ENCODE measurements around the gene VAV2.
"Not testable (repeated sequence)": the region's sequence is repeated elsewhere in the genome, so short reads cannot be mapped to it uniquely, and the experiment has no call there.

The VAV2 gene

GRCh38 chr9:133778336-133779013, 213.6 kb downstream of the VAV2 start:
- DNase-seq: no peak

DNA sequence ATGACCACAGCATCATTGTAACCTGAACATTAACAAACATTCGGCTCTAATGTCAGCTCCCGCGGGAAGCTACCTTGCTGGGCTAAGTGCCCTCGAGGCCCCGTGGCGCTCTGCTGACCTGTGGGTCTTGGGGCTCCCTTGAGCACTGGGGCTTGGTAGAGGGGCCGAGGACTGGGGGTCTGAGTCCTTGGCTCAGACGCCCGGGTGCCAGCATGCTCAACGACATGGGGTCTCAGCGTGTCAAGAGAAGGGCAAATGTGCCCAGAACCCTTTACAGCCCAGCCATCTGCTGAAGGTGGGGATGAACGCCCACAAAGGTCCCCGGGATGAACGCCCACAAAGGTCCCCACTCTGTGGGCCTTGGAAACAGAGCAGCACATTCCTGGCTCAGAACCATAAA, 214.3 kb downstream of the VAV2 start:
- DNase-seq: no peak

DNA sequence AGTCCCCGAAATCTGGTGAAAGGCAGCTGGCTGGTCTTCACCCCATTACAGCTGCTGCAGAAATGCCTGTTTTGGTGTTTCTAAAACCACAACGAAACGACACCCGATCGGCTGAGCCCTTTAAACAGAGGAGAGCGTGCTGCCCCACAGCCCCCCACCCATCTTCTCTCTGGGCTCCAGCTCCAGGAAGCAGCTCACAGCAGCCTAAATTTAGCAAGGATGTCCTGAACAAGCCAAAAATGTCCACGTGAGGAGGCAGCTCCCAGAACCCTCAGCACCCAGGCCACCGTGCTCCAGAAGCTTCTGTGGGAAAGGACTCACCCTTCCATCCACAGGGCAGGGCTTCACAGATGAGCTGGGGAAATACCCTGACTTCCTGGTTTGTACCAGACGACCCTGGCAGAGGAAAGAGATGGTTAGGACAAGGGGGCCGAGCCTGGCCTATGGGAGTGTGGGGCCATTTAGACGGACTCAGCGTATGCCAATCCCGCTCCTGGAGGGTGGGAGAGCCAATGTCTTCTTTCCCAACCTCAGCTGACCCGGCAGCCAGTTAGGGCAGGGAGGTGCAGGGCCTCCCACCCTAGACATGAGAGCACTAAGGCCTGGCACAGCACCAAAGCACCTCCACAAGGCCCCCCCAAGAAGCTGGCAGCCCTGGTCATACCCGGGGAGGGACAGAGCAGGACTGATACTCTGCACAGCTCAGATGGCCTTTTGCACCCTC, 214.9 kb downstream of the VAV2 start:
- DNase-seq: no peak

GRCh38 chr9:133775951-133776905, 215.9 kb downstream of the VAV2 start:
- DNase-seq: no peak

- DNase-seq: no peak
These were observed 216.8 kb downstream of the VAV2 start for GRCh38 chr9:133775291-133775690.

GRCh38 chr9:133774799-133775198, 217.3 kb downstream of the VAV2 start:
- DNase-seq: no peak

DNA sequence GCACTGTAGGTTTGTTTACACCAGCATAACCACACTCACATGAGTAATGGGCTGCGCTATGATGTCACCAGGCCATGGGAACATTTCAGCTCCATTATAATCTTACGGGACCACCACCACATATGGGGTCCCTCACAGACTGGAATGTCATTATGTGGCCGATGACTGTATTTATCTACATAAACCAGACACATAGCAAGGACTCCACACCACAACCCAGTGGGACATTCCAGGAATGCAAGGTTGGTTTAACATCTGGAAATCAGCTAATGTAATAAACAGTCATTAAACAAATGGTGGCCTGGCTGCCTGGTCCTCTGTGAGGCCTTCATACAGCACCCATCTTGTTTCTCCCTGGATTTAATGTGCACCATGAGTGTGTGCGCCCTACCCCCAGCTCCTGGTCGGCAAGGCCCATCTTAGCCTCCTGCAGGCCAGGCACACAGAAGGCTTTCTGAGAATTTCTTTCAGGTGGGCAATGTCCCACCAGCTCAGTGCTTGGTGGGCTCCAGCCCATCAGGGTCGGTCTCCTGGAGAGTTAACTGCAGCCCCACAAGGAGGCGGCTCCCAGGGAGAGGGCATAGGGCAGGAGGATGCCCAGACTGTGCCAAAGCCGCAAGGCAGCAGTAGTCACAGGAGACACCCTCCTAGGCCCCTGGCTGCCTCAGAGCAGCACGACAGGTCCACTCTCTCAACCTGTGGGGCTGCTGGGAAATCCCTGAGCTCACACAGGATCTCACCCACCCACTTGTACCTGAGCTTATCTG, 218.1 kb downstream of the VAV2 start:
- no peak for DNase-seq

DNA sequence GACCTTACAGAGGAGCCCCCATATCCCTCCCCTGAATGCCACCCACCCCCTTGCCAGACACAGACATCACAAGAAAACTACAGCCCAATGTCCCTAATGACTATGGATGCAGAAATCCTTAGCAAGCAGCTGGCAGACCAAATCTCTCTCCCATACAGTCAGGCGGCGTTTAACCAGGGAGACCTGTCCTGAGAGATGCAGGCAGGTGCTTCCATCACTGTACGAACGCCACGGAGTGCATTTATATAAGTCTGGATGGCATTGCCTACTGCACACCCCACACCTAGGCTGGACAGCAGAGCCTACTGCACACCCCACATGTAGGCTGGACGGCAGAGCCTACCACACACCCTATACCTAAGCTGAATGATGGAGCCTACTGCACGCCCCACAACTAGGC, 219.5 kb downstream of the VAV2 start:
- DNase-seq: no peak

DNA sequence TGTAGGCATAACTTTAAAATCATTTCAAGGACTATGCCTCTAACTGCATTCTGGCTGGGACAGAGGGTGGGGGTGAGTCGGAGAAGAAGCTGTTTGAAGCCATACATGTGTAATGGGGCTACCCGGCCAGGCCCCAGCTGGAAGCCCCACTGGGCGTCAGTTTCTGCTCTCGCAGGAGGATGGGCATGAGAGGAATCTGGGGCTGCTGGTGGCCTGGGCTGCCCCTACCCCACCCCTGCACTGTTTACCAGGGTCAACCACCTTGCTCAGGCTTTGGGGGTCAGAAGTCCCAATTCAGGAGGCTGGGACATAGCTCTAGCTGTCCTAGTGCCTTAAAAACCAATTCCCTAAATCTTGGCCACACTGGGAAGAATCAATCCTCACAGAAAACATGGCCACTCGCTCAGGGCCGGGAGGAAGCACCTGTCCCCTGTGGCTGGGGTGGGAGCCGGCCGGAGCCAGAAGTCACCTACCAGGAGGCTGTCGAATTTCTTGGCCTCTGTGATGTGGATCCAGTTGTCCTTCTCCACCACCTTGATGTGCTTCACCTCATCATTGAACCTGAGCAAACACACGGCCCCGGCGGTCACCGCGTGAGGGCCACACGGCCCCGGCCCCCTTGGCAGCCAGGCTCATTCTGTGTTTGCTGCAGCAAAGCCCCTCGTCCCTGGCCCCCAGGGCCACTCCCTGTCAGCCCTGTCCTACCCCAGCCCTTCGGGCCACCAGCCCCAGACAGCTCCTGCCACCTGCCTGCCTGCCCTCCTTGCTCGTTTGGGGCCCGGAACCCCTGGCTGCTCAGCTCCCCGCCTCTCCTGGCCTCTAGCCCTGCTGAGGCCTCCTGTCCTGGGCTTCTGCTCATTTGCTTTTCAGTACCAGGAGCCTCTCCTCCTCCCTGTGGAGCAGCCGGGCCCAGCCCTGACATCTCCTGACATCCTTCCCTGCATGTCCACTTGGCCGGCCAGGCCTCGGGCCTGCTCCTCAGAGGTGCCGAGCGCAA, 220.3 kb downstream of the VAV2 start:
- no peak for DNase-seq

- DNase-seq: no peak
These were observed 221.9 kb downstream of the VAV2 start for GRCh38 chr9:133770076-133770777.

DNA sequence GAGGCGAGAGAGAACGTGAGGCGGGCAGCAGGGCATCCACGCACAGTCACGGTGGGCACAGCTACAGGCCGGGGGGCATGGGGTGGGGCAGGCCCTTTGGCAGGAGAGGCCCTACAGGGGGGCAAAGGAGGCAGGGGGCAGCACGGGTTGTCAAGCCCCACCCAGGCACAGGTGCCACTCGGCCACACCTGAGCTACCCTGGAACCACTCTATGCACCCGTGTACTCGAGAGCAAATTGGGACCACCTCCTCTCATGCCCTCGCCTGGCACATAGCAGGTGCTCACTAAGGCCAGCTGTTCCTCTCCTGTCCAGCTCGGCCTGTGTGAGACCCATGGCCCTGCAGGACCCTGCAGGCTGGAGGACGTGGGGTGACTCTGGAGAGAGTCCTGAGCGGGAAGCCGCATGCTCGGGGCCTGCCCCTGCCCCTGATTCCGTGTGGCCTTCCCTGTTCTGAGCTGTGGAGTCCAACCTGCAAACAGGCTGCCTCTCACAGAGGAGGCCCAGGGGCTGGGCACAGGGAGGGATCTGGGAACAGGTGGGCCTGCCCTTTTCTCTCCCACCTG, 222.5 kb downstream of the VAV2 start:
- no peak for DNase-seq

GRCh38 chr9:133768859-133769510, 223.1 kb downstream of the VAV2 start:
- no peak for DNase-seq

DNA sequence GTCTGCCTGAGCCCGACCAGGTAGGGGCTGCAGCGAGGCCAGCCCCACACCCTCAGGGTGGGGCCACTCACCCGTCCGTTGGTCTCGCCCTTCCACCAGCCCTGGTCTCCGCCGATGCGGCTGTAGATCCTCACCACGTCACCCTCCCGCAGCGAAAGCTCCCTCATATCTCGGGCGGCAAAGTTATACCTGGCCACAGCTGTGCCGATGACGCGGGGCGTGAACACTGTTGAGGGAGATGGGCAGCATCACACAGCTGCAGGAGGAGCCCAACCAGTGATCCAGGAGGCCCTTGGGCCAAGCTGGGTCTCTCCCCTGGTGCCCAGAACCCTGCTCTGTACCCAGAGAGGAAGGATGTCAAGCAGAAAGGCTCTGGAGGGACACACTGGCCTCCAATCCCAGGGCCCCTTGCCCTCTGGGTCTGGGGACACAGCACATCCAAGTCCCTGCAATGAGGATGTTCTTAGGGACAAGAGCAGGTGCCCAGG, 223.7 kb downstream of the VAV2 start:
- DNase-seq: no peak

- DNase-seq: no peak
These were observed 224.5 kb downstream of the VAV2 start for GRCh38 chr9:133767625-133768024.

DNA sequence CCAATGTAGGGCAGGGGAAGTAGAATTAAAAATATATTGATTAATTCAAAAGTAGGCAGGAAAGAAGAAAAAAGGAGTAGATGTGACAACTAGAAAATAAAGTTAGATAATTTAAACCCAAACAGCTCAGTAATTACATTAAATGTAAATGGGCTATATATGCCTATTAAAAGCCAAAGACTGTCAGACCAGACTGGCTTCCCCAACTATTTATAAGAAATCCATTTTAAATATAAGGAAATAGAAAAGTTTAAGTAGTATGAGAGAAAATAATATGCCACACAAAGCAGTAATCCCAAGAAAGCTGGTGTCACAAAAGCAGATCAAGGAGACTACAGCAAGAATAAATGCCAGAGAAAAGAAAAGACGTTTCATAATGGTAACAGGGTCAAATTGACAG, 225.1 kb downstream of the VAV2 start:
- DNase-seq: no peak

DNA sequence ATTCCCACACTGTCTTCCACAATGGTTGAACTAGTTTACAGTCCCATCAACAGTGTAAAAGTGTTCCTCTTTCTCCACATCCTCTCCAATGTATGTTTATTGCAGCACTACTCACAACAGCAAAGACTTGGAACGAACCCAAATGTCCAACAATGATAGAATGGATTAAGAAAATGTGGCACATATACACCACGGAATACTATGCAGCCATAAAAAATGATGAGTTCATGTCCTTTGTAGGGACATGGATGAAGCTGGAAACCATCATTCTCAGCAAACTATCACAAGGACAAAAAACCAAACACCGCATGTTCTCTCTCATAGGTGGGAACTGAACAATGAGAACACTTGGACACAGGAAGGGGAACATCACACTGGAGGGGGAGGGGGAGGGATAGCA, 225.9 kb downstream of the VAV2 start:
- not testable (repeated sequence) for DNase-seq

GRCh38 chr9:133763272-133764183, 228.6 kb downstream of the VAV2 start:
- no peak for DNase-seq

DNA sequence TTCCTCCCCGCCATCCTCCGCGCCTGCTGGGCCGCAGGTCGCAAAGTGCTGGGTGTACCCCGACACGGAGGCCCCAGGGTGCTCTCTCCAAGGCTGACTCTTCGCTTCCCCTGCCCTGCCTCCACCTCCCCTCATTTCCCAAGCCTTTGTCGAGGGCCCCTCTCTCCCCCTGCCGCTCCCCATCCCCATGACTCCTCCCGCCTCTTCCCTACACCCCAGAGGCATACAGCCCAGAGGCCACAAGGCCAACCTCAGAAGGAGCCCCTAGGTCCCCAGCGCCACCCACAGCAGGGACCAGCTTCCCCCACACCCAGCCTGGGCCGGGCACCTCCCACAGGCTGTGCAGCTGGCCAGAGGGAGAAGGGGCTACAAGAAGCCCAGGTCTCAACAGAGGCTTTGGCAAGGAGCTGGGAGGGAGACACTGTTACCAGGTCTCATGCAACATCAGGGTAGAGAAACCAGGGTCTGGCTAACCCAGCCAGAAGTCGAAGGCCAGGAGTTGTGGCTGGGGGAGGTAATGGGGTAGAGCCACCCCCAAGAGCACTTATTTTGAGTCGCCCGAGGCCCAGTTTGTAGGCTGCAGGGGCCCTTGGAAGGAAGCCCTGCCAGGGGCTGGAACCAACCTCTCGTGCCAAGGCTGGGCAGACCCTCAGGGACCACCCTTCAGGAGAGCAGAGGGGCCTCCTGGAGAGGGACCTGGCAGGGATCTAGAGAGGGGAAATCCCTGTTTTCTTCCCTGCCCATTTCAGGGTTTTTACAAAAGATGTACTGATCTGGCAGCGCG, 229.4 kb downstream of the VAV2 start:
- no peak for DNase-seq
